GM12872 (cell line): ENCODE data around the gene GSG1L.

ENCODE experiments used
- CTCF ChIP-seq: IDR thresholded peaks from 3 replicates; pipeline ENCODE4 v1.5.1; 2011; ENCODE audit warnings: low read depth, mild to moderate bottlenecking, low read length, moderate library complexity; ENCODE audit not compliant: insufficient read depth

Gene GSG1L

GRCh38 chr16:27977966-27978365, 85.5 kb downstream of the GSG1L start:
- no peak for TF ChIP-seq CTCF

GRCh38 chr16:27976990-27977389, 86.5 kb downstream of the GSG1L start:
- no peak for TF ChIP-seq CTCF

- no peak for TF ChIP-seq CTCF
Observed at GRCh38 chr16:27974896-27975540, 88.5 kb downstream of the GSG1L start.

- TF ChIP-seq CTCF: peak; percentile 33; the same call in 1 of the 3 replicates
Observed at GRCh38 chr16:27973678-27974077, 89.8 kb downstream of the GSG1L start.

GRCh38 chr16:27972500-27972899, 91.0 kb downstream of the GSG1L start:
- TF ChIP-seq CTCF: peak; percentile 77

- no peak for TF ChIP-seq CTCF
Observed at GRCh38 chr16:27969574-27969973, 93.9 kb downstream of the GSG1L start.

- TF ChIP-seq CTCF: no peak
Observed at GRCh38 chr16:27967169-27967568, 96.3 kb downstream of the GSG1L start.
